NB4 (cell line): ENCODE data around the gene RABL6.

Source experiments
- CTCF ChIP-seq: IDR thresholded peaks from one replicate; pipeline ENCODE4 v1.5.1; 2012; ENCODE audit warnings: low read depth, low read length
- MAX ChIP-seq: IDR thresholded peaks from 2 replicates; pipeline ENCODE4 v1.6.1; 2011; ENCODE audit warnings: low read depth, low read length
- MYC ChIP-seq: IDR thresholded peaks from 2 replicates; pipeline ENCODE4 v1.6.1; 2011; ENCODE audit warnings: low read depth, low read length
- POLR2A ChIP-seq: IDR thresholded peaks from 2 replicates; pipeline ENCODE4 v1.6.1; 2011; ENCODE audit warnings: mild to moderate bottlenecking; ENCODE audit not compliant: insufficient read length; ENCODE audit errors: extremely low read depth

GRCh38 chr9:136886610-136887597, 79.2 kb downstream of the RABL6 start:
- no peak for TF ChIP-seq CTCF
- TF ChIP-seq POLR2A, result no peak
- TF ChIP-seq MYC, result no peak
- no peak for TF ChIP-seq MAX
